ENCODE data around the gene LRP4. TPM values are rescaled to one million over a fixed set of nuclear protein-coding genes. Genes with fewer than 3 reads are reported as not detected.

LRP4 gene
- total RNA-seq, 2 experiments from 2014 or later = 0.36 to 0.45 TPM

DNA sequence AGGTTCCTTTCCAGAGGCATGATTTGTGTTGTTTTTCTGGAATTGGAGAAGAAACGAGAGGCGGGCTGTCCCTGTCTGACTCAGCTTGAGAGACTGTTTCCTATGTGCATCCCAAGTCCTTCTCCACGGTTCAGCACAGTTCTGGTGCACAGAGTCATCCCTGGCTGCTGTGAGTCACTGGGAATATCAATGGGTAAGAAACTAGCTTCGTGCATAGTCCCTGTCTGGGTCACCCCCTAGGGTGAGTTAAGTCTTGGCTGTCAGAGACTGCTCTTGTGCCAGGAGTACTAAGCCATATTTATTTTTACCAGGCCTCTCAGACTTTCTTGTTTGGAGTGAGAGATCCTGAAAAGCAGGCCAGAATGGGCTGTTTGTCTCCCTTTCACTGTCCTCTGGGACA is 2.4 kb upstream of the LRP4 start:
- no peaks in the 10 kb centered on the region for H3K36me3 Mint-ChIP-seq (ENCODE audit: low read depth)
- H3K9me3 Mint-ChIP-seq = no peaks in the 10 kb centered on the region
- ATAC-seq (no peak), DNase-seq (no peak)
- peaks cover 35% of the 10 kb centered on the region for H3K27me3 Mint-ChIP-seq
- H3K4me3 Mint-ChIP-seq = no peak overlapping the region
- TF ChIP-seq, protein P1, sequence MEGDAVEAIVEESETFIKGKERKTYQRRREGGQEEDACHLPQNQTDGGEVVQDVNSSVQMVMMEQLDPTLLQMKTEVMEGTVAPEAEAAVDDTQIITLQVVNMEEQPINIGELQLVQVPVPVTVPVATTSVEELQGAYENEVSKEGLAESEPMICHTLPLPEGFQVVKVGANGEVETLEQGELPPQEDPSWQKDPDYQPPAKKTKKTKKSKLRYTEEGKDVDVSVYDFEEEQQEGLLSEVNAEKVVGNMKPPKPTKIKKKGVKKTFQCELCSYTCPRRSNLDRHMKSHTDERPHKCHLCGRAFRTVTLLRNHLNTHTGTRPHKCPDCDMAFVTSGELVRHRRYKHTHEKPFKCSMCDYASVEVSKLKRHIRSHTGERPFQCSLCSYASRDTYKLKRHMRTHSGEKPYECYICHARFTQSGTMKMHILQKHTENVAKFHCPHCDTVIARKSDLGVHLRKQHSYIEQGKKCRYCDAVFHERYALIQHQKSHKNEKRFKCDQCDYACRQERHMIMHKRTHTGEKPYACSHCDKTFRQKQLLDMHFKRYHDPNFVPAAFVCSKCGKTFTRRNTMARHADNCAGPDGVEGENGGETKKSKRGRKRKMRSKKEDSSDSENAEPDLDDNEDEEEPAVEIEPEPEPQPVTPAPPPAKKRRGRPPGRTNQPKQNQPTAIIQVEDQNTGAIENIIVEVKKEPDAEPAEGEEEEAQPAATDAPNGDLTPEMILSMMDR (IDR thresholded peaks at IDR 0.05) = no peak
- no peak overlapping the region for H3K27ac Mint-ChIP-seq
- ChIA-PET POLR2A (interaction anchor here (0.7 kb wide), 1 partner anchor 174 kb away, joined by 3 read pairs; no protein-coding TSS in a partner anchor), CTCF (interaction anchor here (1.4 to 3.9 kb wide), 4 partner anchors 9 to 262 kb away, joined by 3 to 33 read pairs (median 7); partner anchors contain the start of gene CSTPP1)
- peaks cover 23% of the 10 kb centered on the region for H3K4me1 Mint-ChIP-seq (ENCODE audit: low read depth)
- intact Hi-C loops (cut with micrococcal nuclease) = no loop called here

DNA sequence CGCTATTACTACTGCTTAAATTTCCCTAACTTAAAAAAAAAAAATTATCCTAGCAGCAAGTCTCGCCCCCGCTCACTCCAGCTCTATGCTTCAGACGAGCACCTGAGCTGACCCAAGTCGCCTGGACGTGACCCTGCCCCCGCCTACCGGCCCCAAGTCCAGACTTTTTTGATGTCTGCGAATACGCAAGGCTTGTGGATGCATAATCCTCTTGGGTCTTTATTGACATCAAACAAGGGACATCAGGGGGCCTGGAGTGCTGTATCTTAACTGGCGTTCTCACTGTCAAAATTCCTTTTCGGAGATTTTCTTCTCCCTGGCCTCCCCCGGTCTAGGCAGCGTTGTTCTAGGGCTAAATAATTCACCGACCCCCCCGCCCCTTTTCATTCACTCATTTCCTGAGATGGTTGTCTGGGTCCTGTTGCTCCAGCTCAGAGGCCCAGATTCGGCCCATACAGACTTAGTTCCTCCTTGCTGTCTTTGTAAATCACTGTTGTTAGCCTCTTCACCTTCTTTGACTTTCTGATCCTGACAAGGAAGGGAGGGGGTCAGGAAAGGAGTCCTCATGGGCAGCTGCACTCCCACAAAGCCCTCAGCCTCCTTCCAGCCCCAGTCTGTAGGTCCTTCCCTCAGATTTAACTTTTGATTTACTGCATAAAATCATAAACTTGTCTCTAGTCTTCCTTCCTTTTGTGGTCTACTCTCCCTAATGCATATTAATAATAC is 601 bp upstream of the LRP4 start:
- Mint-ChIP-seq H3K36me3 (ENCODE audit: low read depth) (no peaks in the 10 kb centered on the region), H3K27ac (no peak overlapping the region), H3K27me3 (peaks cover 44% of the 10 kb centered on the region), H3K9me3 (no peaks in the 10 kb centered on the region), H3K4me3 (peak overlapping the region; percentile 63), H3K4me1 (ENCODE audit: low read depth) (peaks cover 23% of the 10 kb centered on the region)
- intact Hi-C loops (cut with micrococcal nuclease) = no loop called here
- no peak for DNase-seq
- TF ChIP-seq, protein P1 (IDR thresholded peaks at IDR 0.05) = no peak
- ChIA-PET POLR2A (interaction anchor here (0.8 to 0.9 kb wide), 2 partner anchors 17 to 87 kb away, joined by 3 to 5 read pairs; partner anchors contain the start of gene CSTPP1), CTCF (interaction anchor here (0.7 to 3.9 kb wide), 9 partner anchors 11 to 242 kb away, joined by 3 to 33 read pairs (median 4); partner anchors contain the start of gene CSTPP1)
- no peak for ATAC-seq

- Mint-ChIP-seq H3K9me3 (no peaks in the 10 kb centered on the region), H3K4me3 (peak overlapping the region; percentile 69), H3K4me1 (ENCODE audit: low read depth) (peaks cover 23% of the 10 kb centered on the region), H3K27ac (no peak overlapping the region), H3K27me3 (peaks cover 49% of the 10 kb centered on the region), H3K36me3 (ENCODE audit: low read depth) (no peaks in the 10 kb centered on the region)
- no peak for DNase-seq
- ChIA-PET POLR2A (interaction anchor here (0.8 to 2.3 kb wide), 2 partner anchors 13 to 19 kb away, joined by 3 to 8 read pairs; partner anchors contain the start of gene CSTPP1), CTCF (interaction anchor here (1.5 to 1.8 kb wide), 3 partner anchors 235 to 245 kb away, joined by 5 to 30 read pairs (median 6); no protein-coding TSS in a partner anchor)
- no peak for ATAC-seq
- intact Hi-C loops (cut with micrococcal nuclease) = no loop called here
- TF ChIP-seq, protein P1 (IDR thresholded peaks at IDR 0.05) = no peak
Measured at GRCh38 chr11:46917762-46918082, 628 bp downstream of the LRP4 start.

DNA sequence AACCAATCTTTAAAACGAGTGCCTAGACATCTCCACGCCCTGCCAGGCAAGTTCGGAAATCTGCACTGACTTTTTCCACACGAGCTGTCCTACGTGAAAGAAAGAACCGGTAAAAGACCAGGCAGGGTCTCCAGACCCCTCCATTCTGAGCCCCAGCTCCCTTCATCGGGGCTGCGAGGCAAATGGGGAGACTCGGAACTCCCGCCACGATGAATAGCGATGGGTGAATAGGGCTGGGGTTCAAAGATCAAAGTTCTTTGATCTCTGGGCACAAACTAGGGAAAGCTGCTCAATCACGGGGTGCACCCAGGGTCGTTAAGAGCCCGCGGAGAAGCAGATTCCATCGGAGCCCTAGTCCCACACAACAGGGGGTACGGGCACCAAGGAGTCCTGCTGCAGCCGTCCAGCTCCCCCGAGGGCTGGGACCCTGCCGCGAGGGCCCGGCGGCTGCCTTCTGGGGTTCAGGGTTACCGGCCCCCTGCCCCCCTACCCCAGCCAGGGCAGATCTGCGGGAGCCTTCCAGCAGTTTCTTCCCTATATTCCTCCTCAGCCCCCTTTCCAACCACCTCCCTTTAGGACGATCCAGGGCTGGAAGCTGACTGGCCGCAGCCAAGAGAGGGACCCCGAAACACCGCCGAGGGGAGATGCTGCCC is 1.1 kb downstream of the LRP4 start:
- ATAC-seq (peak; percentile 6), DNase-seq (peak; percentile 10)
- H3K27me3 Mint-ChIP-seq = peaks cover 50% of the 10 kb centered on the region
- H3K27ac Mint-ChIP-seq = no peak overlapping the region
- intact Hi-C loops (cut with micrococcal nuclease) = no loop called here
- ChIA-PET POLR2A (interaction anchor here (0.8 to 2.3 kb wide), 5 partner anchors 9 to 230 kb away, joined by 3 to 8 read pairs (median 3); partner anchors contain the start of gene CSTPP1), CTCF (interaction anchor here (0.7 to 1.8 kb wide), 7 partner anchors 20 to 402 kb away, joined by 3 to 30 read pairs (median 5); partner anchors contain the start of gene CSTPP1)
- H3K9me3 Mint-ChIP-seq = no peaks in the 10 kb centered on the region
- H3K36me3 Mint-ChIP-seq (ENCODE audit: low read depth) = no peaks in the 10 kb centered on the region
- H3K4me3 Mint-ChIP-seq = peak overlapping the region; percentile 69
- peaks cover 23% of the 10 kb centered on the region for H3K4me1 Mint-ChIP-seq (ENCODE audit: low read depth)
- TF ChIP-seq, protein P1 (IDR thresholded peaks at IDR 0.05) = no peak
